HG03354 (cell line): ENCODE results near the gene STK17A.
"Not testable (repeated sequence)": the region's sequence is repeated elsewhere in the genome, so short reads cannot be mapped to it uniquely, and the experiment has no call there.

Experiments
- ATAC-seq: cut with Tn5 transposase; IDR thresholded peaks from one replicate; pipeline ENCODE4 v1.9.1; 2021; ENCODE audit warnings: mild to moderate bottlenecking; ENCODE audit not compliant: unreplicated experiment, poor library complexity, severe bottlenecking

Gene STK17A

DNA sequence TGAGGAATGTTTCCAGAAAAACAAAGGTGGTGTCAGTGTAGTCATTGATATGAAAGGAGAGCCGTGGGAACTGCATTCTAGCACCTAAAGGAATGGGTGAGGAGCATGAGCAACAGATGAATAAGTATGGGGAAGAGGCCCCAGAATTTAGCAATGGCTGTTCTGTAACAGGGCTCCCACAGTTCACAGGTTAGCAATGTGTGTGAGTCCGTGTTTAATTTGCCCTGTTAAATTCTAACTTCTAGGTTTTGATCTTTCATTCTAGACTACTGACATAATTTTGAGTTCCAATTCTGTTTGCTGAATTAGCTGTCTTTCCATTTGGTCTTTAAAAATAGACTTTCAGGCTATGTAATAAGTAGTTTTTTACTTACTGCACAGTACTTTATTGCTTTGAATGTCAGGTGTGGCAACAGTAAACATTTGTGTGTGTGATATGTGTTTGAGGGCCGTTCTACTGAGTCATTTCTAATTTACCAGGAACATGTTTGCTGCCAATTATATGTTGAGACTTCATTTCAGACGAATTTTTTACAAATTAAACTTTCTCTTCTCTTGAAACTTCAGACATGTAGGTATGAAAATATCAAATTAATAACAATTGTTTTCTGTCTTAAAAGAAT is 8.8 kb downstream of the STK17A start:
- peak; percentile 15 for ATAC-seq

DNA sequence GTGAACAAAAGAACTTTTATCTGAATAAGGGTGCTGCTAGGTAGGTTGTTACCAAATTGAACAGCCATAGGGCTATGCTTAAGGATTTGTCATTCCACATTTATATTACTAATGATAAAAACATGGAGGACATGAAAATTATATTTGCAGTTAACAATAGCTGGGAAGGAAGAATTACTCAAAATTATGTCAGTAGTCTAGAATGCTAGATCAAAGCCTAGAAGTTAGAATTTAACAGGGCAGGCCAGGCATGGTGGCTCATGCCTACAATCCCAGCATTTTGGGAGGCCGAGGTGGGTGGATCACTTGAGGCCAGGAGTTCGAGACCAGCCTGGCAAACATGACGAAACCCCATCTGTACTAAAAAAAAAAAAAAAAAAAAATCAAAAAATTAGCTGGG is 9.4 kb downstream of the STK17A start:
- no peak for ATAC-seq

DNA sequence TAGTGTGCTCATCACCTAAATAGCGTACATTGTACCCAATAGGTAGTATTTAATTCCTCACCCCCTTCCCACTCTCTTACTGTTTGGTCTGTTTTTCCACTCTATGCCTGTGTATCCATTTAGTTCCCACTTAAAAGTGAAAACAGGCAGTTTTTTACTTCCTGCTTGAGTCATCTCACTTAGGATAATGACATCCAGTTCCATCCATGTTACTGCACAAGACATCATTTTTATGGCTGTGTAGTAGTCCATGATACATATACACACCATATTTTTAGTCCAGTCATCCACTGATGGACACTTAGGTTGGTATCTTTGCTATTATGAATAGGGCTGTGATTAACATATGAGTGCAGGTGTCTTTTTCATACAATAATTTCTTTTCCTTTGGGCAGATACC is 10.1 kb downstream of the STK17A start:
- ATAC-seq, result no peak

DNA sequence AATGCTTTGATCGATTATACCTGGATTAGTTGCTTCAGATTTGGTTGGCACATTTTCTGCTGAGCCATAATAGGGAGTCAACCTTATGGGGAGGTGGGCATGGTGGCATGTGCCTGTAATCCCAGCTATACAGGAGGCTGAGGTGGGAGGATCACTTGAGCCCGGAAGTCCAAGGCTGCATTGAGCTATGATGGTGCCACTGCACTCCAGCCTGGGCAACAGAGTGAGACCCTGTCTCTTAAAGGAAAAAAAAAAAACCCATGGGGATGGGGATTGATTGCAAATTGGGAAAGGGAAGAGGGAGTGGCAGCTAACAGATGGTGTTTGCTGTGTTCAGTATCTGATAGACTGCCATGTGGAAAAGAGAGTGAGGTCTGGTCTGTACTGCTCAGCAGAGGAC is 11.1 kb downstream of the STK17A start:
- ATAC-seq, result no peak

DNA sequence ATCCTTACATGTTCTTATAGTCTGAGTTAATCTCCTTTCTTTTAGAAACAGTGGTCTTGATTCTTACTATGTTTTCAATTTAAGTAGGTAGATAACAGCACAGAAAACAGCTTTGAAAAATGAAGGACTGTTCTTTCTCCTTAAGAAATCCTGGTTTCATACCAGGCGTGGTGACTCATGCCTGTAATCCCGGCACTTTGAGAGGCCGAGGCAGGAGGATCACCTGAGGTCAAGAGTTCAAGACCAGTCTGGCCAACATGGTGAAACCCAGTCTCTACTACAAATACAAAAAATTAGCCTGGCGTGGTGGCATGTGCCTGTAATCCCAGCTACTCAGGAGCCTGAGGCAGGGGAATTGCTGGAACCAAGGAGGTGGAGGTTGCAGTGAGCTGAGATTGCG is 13.5 kb downstream of the STK17A start:
- not testable (repeated sequence) for ATAC-seq

DNA sequence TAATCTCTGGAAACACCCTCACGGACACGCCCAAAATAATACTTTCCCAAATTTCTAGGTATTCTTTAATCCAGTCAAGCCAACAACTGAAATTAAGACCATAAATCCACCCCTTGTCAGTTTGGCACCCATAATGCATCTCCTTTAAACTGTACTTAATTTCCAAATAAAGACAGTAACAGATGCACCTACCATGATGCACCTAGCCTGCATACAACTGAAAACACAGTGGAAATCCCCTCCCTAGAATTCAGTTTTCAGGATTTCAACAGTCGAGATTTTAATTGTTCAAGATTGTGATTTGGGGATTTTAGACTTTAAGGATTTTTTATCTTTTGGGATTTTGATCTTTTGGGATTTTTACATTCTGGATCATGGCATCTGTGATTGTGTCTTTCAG is 17.1 kb downstream of the STK17A start:
- ATAC-seq, result no peak

DNA sequence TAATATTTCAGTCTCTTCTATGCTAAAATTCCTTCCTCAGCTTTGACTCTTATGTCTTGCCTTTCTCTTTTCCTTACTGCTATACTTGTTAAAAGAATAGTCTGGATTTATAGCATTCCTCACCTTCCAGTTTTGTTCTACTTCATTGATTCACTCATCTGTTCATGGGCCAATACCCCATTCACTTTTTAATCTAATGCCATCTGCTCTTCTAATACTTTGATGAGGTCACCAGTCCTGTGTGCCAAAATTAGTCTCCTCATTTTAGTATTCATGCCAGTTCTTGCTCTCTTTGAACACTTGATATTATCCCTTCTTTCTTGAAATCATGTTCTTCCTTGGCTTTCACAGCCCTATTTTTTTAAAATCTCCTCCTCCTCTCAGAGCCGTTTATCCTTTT is 19.3 kb downstream of the STK17A start:
- ATAC-seq, result no peak

DNA sequence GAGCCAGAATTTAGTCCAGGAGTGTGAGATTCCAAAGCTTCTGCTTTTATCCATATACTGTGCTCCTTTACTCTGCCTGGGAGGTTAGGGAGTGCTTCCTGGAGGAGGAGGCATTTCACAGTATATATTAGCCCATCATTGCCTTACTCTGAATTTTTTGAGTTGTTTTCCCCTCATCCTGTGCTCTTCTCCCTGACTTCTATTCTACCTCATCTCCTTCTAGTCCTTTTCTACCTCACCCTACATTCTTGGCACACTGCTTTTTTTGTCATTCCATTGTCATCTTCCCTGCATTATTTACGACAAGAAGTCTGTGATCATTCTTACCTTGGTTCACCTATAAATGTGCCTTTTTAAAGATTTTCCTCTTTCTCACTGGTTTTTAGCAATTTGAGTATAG is 21.3 kb downstream of the STK17A start:
- ATAC-seq, result no peak

DNA sequence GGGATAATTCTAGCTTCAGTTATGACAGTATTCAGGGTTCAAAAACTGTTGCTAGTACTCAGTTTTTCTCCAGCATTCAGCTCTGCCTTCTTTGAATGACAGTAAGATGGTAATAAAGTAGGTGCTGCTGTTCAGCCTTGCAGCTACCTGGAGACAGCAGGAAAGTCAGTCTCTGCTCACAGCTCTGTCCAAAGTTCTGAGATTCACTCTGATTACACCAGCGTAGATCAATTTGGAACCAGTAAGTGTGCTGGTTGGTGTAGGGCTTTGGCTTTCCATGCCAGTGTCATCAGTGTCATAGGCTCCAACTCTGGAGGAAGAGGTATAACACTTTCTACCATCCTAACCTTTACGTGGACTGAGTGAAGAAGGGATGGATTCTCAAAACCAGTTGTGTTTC is 26.2 kb downstream of the STK17A start:
- no peak for ATAC-seq

DNA sequence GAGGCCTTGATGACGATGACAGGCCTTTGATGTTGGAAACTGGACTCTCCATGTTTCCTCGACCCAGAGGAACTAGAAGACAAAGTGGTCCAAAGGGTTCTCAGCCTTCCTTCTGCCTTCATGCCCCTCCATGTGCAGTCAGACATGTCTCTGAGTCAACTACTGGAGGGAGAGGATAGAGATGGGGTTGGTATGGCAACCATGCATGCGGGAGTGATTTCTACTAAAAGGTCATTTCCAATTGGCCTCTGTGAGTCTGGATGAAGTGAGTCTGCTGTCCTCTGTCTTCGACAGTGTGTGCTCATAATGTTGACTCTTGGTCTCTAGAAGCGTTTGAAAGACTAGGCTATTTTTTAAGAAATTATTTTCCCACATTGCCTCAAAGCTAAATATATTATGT is 29.2 kb downstream of the STK17A start:
- no peak for ATAC-seq

DNA sequence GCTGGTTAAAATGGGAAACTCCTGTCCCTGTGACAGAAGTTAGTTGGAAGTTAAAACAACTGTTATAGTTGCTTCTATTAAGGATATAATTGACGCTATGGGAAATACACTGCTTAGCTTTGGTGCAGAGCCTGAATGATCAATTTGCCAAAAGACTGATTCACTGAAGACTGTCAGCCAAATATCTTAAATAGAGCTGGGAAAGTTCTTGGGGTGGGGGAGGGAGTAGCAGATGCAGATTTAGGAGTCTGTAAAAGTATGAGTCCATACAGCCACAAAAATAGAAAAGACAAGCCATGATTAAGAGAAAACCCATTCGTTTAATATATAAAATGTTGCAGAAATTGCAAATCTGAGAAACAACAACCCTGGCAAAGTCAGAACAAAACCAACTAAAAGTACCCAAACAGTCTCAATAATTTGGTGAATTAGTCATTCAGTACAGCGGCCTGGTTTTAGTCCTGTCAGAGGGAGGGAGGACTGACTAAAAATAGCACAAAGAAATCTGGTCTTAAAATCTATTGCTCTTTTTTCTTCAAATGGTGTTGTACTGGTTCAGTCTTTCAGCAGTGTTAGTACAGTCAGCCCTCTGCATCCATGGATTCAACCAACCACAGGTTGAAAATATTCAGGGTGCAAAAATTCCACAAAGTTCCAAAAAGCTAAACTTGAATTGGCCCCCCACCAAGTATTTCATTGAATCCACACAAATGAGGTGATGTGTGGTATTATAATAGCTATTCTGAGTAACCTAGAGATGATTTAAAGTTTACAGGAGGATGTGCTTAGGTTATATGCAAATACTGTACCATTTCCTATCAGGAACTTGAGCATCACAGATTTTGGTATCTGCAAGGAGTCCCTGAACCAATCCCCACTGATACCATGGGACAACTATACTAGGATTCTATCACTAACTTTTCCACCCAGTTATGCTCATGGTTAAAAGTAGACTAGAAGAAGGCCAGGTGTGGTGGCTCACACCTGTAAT is 30.0 kb downstream of the STK17A start:
- peak; percentile 68 for ATAC-seq

DNA sequence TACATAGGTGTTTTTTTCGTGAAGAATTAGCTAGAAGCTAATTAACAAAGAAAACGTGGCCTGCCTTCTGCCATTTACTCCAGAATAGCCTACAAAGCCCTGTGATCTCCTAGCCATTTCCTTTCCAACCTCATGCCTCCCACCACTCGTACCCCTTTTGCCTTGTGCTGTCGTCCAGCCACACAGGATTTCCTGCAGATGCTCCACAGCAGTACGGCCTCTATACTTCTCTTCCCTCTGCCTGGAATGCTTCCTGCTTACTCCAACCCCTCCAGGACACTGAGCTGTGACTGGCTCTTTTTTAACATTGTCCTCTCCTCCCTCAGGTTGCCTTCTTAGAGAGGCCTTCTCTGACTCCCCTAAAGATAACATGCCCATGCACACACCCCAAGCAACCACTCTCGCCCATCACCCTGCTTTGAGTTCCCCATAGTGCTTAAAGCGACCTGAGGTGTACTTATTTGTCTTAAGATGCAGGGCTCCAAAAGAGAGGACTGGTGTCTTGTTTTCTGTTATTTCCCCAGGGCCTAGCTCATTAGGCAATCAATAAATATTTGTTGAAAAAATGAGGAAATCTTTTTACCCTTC is 32.7 kb downstream of the STK17A start:
- ATAC-seq, result no peak

DNA sequence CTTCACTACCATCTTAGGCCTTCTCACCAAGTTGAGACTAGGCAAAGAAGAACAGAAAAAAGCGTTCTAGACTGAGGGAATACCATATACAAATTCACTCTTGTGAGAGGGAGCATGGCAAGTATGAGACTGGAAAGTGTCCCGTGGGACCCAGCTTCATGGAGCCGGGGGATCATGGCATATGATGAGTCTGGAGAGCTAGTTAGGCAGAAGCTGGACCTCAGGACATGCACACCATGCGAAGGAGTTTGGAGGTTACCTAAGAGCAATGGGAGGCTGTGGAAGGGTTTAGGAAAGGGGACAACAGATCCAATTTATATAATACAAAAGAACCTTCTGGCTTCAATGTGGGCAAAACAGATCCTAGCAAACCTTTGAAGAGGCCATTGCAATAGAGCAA is 34.1 kb downstream of the STK17A start:
- no peak for ATAC-seq

DNA sequence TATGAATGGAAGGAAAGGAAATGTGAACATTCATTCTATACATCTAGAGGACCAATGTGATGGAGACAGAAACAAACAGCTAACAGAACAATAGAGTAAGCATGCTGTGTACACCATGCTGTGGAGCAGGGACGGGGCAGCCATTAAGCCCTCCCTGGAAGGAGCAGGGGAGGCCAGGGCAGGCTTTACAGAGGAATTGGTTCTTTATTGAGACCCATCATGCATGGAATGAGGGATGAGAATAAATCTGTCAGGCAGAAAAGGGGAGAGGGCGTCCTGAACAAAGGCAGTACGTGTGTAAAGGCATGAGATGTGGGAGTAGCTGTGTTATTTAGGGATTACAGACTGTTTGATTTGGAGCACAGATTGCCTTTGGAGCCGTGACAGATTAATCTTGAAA is 35.2 kb downstream of the STK17A start:
- ATAC-seq, result no peak

DNA sequence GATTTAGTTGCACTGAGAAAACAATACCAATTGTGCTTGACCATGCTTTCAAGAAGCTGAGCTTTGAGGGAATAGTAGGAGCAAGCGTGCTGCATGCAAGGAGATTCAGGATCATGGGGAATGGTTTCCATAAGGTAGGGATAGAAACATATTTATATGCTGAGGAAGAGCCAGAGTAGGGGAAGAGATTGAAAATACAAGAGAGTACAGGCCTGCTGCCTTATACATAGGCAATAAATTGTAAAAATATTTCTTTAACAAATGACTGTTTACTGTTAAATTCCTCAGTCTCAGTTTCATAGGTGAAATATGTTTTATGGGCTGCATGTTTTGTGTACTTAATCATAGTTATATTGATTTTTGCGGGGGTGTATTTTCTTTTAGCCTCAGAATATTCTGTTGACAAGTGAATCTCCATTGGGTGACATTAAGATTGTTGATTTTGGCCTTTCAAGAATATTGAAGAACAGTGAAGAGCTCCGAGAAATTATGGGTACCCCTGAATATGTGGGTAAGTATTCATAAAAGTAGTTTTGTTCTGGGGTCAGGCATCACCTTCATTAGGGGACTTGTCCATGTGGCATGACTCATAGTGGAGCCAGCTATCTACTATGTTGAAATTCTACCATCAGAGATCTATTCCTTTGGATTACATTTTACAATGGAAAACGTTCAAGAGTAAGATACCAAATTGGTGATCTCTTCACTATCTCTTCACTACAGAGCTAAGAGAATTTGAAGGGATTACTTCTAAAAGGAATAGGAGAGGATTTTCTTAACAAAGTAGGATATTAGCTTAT is 36.5 kb downstream of the STK17A start:
- ATAC-seq, result no peak

DNA sequence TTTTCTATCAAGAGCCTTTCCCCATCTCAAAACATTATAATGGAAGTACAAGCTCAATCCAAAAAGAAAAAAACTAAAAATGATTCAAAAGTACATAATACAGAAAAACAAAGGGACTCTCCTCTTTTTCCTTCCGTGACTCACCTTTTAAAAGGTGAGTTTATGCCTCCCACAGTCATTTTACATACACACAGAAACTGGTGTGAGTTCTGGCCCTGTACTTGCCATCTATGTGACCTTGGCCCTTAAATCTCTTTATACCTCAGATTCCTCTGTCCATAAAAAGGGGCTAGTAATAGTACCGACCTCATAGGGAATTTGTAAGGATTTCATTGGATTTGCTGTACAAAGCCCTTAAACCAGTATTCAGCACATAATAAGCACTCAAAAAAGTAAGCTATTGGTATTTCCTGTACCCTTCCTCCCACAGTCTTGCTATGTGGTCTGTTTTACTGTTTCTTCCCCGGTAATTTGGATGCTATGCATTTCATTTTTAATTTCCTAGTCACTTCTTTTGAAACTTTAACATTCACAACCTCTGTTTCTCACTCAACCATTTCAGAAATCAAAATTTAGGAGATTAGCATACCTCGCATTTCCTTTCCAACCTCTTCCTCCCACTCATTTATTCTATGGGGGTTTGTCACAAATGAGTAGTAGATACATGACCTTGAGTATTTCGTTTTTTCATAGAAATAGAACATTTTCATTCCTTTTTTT is 39.0 kb downstream of the STK17A start:
- ATAC-seq, result no peak

DNA sequence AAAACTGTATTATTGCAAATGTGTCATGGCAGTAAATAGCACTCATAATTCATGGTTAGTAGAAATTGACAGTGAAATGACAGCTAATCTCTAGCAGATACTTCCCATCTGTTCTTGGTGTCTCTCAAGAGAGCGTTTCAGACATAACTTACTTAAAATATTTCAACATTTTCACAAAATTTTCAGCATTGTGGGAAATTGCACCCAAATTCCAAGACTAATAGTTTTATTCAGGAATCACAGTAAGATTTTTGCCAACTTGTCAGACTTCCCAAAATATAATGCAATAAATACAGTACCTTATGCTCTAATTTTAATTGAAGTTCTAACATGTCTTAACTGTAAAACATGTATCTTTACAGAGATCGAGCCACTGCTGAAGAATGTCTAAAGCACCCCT is 41.2 kb downstream of the STK17A start:
- ATAC-seq, result no peak

DNA sequence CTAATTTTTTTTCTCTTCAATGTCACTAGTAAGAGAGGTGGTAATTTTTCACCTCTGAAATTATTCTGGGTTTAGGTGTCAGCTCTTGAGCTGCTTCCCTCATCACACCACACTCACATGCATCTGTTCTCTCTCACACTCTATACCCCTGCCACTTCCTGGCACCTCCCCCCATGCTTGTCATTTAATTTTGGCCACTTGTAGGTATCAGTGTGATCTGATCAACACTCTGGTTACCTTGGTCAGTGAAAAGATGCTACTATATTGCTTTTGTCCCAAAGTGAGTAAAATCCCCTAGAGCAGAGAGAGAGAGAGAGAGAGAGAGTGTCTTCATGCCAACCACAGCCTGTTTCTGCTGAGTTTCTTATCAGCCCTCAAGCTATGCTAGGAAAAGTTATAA is 42.5 kb downstream of the STK17A start:
- peak; percentile 77 for ATAC-seq

DNA sequence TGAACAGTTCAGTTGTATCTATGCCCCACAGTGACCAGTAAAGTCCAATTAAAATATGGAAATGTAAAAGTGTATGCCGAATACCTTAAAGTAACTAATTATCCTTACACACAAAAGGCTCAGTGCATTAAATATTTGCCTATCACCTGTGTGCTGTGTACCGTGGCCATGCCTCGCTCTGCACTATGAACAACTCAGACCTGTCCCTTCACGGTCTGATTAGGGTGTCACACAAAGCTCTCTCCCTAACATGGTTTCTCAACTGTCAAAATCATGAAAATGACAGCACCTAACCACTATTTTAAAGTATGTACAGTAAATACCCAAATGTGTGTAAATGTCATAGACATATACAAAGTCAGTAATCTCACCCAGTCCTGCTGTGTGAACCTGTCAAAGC is 43.1 kb downstream of the STK17A start:
- ATAC-seq, result no peak

DNA sequence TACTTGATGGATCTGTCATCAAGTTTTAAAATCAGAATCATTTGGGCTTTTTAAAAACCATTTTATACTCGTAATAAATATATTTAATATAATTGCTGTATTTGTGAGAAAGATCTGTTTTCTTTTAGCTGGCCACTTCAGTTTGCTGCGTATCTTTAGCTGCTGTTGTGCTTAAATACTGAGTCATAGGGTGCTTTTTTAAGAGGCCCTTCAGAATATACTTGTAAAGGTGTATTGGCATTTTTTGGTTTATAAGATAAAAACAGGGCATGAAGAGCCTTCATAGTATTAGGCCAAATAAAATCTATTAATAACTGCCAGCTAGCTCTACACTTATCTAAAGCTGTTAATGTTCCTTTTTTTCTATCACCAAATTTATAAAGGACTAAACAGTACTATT is 43.8 kb downstream of the STK17A start:
- ATAC-seq, result no peak
